GDM1 (cell line): Measurements from ENCODE around the gene TTC7B.

ENCODE experiments used
- DNase-seq: peaks from one replicate; lab custom pipeline; 2025; lab: John Stamatoyannopoulos, UW

Gene TTC7B

DNA sequence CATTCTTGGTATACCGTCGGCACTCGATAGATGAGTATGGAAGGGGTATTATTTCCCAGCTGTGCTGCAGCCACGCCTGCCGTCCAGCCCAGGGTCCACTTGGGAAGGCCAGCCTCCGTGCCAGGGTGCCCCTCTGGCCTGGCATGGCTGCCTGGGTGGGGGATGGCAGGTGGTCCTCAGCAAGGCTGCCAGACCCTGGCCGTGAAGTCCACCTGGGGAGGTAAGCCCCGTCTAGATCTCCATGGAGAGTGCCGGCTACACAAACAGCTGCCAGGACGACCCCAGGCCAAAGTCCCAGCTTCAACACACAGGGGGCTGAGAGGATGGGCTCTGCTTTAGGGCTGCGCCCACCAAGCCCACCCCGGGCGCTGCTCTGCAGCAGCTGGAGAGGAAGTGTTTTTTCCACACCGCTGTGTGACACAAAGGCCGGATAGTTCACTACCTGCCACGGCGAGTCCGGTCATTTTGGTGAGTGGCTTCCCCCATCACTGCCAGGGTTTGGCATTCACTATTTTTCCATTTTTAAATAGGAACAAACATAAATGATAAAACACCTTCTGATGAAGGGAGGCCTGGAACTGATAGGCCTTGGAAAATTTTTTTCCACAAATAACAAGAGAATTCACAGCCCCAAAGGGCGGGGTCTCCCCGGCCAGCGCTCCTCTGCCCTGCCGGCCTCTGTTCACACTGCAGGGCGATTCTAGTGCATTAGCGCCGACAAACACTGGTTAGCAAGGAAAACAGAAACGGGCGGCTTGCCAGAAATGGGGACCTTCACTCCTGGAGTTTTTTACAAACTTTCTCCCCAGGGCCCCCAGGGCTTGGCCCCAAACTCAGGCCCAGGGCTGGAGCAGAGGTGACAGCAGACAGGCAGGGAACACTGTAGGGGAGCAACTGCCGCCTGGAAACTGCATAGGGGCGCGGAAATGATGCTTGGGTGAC is 257.9 kb downstream of the TTC7B start:
- DNase-seq = no peak

DNA sequence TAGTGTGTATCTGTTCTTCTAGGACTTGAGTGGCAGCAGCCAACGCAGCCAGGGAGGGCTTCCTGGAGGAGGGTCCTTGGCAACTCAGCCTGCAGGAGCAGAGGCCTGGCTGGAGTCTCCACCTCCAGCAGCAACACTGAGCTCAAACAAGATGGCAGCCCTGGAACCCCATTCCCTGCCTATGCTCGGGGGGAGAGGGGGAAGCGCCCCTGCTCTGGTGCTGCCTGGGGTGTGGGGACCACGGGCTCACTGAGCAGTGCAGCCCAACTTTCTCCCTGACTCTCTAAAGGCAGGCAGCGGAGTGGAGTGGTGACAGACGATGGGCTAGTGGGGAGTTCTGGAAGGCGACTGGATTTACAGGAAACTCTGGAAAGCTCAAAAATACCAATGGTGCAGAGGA is 258.7 kb downstream of the TTC7B start:
- no peak for DNase-seq

DNA sequence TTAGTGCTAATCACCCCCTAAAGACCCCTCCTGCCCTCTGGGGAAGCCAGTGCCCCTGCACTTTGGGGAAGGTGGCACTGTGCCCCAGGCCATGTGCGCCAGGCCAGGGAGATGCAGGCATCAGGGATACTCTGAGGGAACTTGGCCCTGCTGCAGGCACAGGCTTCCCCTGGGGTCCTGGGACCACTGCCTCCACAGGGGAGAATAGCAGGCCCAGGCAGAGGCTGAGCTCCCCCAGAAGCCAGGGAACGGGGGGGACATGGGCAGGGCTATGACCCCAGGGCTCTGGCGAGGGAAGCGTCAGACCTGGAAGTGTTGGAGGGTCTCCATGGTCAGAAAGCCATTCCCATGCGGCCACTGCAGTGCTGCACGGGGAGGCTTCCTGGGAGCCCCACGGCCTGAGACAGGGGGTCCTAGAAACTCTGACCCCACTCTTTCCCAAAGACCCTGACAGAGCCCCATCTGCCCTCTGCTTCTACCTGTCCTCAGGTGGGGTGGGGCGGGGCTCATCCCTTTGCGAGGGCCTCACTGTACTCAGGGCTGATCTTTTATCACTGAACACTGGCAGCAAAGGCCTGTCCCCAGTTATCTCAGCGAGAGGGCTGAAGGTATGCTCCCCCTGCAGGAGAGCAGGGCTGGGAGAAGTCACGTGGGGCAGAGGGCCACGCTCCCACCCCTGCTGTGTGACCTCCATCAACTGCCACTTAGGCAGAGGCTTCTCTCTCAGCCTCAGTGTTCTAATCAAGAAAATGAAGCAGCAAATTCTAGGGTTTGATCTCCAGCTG is 259.4 kb downstream of the TTC7B start:
- no peak for DNase-seq

DNA sequence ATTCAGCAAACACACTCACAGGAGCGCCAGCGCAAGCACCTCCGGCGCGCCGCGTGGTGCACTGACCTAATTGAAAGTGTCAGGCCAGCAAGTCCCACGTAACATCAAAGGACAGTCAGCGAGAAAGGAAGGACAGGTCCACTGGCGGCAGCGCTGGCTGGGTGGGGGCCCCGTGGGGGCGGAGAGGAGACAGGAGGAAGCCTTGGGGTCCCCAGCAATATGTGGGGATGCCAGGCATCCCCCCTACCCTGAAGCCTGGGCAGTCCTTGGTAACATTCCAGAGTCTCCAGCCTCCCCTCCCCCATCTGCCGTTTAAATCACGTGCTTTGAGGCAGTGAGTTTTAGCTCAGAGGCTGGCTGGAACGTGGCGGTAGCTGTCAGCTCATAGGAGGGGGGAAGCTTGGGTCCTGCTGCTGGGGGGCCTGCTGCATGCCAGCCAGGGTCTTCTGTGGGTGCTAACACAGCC is 260.2 kb downstream of the TTC7B start:
- no peak for DNase-seq

DNA sequence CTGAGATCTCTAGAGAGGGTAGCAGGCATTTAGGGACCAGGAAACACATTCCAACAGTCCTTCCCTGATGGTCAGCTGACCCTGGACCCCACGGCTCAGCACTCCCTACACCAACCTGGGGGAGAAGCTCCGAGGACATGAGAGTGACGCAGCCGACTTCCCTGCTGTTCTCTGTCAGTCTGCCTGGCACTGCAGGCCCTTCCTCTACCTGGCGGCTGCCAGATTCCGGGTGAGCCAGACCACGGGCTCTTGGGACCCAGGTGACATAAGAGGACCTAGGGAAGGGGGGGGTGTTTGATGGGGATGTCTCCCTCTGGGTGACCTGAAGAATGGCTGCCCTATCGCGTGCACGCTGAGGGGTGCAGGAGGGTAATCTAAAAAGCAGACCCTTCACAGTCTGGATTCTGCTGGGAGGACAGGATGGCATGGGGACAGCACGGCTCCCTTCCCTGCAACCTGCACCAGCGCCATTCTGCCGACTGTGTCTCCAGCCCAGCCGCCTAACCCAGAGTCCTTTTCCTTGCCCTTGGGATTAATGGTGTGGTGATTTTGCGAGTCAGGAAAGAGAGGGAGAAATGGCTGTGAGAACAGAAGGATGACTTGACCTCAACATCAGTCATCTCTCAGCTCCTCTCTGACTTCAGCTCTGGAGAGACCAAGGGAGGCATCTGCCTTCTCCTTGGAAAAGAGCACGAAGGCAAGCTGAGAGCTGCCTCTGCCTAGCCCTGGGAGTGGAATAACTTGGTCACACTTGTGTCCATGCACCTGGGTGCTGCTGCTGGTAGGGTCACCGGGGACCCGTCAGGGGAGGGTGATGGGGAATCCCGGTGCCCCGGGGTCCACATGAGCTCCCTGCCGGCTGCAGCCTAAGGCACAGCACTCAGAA is 260.9 kb downstream of the TTC7B start:
- DNase-seq = no peak

DNA sequence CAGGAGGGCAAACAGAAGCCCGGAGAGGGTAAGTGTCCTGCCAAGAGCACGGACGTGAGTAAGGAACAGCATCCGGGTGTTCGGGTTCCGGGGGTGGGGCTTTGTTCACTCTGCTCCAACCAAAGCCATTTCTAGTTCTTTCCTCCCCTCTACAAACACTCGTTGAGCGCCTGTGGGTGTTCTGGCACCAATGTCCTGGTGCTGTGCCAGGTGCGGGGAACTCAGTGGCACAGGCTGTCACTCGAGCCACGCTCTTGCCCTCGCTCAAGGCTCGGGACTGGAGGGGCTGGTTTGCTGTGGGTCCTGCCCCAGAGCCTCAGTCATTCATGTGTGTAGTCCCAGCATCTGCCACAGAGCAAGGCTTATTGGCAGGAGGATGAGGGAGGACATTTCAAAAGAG is 261.9 kb downstream of the TTC7B start:
- no peak for DNase-seq

DNA sequence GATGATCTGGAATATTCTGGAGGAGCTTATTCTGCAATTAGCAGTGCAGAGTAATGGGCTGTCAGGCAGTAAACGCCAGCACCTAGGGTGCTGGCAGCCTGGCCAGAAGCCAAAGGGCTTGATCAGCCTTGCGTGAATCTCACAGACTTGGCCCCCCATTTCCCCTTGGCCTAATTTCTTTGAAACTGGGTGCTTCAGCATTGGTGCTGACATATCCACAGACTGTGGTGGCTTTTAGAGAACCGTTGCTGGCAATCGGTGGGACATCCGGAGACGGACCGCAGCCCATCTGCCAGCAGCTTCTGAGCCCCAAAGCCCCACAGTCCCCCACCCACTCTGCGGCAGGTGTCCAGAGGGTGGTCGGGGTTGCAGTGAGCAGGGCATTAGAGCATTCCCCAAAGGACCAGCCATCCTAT is 262.3 kb downstream of the TTC7B start:
- DNase-seq = no peak

DNA sequence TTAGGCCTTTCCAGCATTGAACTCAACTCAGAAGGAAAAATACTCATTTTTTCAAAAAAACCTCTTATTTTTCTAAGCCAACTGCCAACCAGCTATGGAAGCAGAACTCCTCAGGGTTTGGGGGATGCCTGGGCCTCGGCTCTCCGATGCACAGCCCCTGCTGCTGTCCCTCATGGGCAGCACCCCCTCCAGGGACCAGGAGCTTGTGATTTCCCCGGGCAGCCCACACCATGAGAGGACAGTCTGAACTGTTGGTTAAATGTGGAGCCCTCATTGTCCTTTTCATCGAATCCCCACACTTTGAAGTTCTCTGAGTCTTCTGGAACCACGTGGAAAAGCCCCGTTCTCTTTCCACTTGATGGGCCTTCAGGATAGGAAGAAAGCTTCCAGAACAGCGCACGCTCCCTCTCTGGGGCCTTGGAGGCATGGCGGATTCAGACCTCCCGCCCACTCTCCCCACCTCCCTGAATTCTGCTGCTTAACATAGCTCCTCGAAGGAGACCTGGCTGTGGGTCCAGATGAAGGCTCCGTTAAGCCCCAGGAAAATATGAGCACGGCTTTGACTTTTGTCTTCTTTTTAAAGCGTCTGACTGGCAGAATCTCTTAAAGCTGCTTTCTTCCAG is 262.8 kb downstream of the TTC7B start:
- DNase-seq = no peak

DNA sequence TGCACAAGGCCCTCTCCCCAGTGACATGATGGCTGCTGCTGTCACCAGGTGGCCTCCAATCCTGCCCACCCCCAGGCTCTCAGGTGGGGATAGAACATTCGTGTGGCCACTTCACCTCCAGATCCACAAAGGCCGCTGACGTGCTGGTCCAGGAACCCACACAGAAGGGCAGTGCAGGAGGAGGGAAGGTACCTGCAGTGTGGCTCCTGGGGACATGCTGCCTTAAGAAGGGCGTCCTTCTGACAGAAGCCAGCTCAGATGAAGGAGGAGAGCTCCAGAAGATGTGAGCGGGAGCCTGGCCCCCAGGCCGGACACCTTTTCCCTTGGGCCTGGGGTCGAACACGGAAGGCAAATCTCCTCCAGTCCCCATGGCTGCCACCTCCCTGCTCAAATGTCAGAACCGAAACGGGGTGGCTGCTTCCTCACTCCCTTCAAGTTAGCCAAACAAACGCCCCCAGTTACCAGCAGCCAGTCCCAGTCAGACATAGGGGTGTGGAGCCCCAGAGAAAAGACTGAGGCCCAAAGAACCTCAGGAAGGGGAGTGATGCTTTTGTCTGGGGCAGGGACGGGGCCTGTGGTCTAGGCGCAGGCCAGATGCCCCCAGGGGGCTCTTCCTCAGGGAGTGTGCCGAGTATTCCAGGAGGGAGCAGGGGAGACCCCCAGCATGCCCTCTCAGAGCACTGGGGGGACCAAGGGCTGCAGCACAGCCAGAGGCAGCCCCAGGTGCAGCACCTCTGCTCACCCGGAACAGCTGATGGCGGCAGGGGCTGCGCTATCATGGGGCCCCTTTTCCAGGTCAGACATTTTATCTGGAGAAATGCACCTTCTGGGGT is 263.5 kb downstream of the TTC7B start:
- DNase-seq = no peak

DNA sequence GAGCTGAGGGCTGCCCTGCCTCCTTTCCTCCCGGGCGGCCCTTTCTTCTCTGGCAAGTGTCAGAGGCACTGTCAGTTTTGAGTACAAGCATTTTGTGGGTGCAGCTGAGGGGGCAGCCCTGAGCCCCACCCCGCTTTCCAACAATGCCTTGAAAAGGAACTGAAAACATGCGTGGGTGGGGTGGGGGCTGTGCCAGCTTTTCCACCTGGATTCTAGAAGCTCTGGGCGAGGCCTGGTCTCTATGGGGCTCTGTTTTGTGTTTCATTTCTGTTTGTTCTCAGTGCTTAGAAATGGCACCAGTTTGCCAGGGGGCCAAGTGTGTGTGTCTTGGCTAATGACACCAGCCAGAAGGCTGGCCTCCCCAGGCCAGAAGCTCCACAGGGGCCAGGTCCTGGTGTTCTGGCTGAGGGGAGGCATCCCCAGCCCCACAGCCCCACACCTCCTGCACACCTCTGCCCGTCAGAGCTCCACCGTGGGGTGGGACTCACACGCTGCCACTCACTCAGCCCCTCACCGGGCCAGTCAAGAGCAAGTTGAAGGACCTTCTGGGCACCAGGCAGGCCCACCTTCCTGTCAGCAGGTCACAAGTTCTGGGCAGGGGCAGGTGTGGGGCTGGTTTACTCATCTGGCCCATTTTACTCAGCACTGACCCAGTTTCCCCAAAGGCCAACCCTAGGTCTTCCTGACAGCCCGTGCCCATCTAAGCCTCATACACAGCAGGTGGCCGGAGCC is 264.3 kb downstream of the TTC7B start:
- DNase-seq = no peak

DNA sequence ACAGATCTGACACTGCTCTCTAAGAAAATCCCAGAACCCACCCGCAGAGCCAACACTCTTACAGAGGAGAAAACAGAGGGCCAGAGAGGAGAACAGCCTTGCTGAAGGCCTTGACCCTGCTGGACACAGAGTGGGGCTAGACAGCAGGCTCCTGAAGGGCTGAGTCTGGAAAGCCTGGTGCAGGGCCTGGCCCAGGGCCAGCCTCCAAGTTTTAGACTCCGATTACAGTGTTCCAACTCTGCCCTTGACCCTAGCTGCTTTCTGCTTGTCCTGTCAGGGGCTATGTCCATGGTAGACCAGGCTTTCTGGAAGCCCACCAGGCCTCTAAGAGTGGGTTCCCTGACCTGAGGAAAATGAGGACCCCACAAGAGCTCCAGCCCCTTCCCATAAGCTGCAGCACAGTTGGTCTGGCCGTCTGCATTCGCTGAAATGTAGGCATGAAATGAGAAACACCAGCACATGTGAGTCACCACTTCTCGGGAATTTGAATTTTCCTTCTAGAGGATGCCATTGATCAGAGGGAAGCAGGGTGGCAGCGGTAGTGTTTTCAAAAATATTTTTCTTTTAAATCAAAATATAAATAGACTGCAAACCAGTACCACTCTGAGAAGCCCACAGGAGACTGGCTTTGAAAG is 265.0 kb downstream of the TTC7B start:
- DNase-seq = no peak

DNA sequence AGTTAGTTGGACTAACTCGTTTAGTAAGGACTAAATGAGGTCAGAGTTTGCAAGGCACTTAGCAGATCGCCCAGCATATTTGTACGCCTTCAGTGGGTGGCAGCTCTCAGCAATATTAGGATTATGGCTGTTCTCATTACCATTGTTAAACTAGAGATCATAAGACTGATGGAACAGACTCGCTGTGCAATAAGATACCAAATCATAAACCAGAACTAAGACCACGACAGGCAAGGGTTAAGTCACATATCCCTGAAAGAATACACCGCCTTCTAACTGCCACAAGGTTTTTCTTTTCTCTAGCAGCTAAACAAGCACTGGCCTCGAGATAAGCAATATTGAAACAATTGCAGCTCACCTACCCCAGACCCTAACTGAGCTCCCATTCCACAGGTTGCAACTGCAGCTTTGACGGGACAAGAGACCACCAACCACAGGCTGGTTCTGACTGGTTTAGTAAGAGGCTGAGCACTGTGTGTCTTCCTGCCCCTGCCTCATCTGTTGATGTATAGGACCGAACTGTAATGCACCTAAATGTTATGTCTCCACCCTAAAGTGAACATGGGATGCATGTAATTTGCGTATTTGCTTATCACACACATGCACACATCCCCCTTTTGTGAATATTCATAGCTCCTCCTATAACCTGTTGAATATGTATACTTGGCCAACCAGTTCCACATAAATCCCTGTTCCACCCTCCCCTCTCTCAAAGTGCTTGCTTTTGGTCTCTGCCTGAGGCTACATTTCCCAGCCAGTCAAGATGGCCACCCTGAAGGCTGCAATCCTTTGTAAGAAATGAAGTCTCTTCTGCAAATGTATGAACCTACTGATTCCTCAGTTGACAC is 266.2 kb downstream of the TTC7B start:
- DNase-seq = no peak

DNA sequence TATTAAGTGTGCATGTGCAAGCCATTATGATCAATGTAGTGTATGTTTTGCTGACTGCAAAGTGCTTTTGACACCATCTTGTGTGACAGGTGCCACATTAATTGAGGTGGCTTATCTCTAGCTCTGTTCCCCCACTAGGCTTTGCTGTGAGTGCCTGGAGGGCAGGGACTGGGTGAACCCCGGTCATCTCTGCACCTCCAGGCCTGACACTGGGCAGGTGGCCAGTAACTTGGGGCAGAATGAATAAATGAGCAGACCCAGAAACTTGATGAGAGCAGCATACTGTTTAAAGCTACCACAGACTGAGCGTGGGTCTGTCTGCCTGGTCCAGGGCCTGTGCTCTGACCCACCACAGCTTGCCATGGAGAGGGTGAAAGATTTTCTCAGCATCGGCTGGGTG is 267.8 kb downstream of the TTC7B start:
- DNase-seq = no peak

DNA sequence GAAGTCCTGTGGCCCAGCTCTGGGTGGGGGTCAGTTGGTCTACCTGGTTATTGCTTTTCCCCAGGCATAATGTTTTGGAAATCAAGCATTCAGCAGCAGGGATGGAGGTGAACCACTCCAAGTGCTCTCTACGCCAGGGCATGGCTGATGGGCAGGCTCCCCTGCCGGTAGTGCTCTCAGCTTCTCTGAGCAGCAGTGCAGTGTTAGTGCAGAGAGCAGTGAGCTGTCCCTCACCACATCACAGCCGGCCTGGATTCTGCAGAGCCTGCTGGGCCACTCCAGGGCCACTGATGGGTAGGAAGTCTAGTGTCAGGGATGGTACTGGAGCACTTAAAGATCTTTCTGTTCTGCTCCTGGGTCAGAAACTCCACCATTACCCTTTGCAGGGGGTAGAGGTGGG is 268.3 kb downstream of the TTC7B start:
- no peak for DNase-seq

DNA sequence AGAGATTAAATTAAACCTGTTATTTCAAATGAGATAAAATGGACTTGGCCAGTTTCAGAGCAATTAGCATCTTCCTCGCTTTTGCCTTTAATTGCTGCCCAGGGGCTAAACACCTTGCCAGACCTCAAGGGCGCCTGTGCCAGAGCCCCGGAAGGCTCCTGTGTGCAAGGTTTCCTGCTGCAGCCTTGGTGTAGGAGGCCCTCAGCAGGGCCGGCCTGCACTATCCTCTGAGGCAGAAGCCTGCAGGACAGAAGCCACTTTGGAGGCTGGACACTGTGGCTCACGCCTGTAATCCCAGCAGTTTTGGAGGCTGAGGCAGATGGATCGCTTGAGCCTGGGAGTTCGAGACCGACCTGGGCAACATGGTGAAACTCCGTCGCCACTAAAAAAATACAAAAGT is 269.0 kb downstream of the TTC7B start:
- DNase-seq = no peak

DNA sequence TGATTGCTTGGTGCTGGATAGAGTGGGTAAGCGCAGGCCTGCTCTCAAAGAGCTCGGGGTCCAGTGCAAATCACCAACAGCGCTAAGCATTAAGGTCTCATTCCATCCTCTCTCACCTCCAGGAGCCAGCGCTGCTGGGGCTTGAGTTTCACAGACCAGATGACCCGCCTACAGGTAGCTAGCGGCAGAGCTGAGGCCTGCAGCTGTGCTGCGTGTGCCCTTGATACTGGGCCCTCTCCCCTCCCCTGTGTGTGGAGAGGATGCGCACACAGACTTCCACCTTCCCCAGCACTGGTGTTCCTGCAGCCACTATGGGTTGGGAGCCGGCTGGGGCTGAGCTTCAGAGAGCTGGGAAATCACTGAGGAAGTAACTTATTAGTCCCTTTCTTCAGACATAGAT is 269.5 kb downstream of the TTC7B start:
- no peak for DNase-seq

DNA sequence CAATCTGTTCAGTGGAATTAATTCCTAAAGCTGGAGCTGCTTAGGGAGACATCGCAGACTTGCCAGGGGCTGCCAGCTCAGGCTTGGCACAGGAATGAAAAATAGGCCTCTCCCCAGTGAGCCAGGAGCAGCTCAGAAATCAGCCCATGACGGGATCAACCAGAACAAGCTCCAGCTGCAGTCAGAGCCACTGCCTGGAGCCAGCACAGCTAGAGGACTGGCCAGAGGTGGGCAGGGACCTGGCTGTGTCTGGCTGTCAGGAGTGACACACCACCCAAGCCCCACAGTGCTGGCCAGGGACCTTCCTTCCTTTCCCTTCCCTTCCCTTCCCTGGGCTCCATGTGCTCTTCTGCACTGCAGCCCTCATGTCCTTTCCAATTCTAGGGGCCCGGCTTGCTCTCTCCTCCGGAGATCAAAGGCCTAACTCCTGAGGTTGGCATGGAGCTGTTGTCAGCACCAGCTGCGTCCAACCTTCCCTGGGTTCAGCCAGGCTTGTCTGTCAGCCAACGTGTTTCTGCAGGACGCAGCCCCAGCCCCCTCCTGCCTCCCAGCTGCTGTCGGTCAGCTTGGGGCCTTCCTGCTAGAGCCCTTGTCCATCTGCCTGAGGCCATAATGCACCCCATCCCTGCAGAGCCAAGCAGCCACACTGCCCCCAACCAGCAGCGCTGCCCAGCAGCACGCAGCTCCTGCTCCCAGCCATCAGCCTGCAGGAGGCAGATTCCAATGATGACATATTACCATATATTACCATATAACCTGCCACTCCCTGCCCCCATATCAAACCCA is 270.1 kb downstream of the TTC7B start:
- DNase-seq = no peak

DNA sequence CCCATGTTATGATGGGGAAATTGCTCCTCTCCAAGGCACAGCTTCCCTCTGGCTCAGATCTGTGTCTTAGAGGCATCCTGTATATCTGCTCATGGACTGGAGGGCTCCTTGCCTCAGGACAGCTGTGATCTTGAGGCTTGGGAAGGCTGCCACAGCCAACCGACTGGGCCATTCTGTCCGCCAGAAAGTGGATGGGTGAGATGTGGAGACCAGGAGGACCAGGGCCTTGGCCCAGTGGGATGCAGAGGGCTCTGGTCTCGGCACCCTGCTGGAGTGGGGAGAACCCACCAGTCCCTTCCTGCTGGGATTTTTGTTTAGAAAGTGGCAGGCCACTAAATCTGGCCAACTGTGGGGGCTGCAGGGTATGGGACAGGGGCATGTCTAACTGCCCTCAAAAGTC is 270.8 kb downstream of the TTC7B start:
- no peak for DNase-seq
